Smooth muscle cell of trachea (primary cell): ENCODE data around the gene ZPBP. TPM values are rescaled to one million over a fixed set of nuclear protein-coding genes. Genes with fewer than 3 reads are reported as not detected.

Source experiments
- total RNA-seq: library from RNA; depleted of rRNA; stranded (reverse); fragments of >200 nt; gene quantifications from 2 replicates; pipeline ENCODE4 v1.2.1, GENCODE V29; 2014

The ZPBP gene, protein sequence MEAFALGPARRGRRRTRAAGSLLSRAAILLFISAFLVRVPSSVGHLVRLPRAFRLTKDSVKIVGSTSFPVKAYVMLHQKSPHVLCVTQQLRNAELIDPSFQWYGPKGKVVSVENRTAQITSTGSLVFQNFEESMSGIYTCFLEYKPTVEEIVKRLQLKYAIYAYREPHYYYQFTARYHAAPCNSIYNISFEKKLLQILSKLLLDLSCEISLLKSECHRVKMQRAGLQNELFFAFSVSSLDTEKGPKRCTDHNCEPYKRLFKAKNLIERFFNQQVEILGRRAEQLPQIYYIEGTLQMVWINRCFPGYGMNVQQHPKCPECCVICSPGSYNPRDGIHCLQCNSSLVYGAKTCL
- not detected in 2 replicates for total RNA-seq

DNA sequence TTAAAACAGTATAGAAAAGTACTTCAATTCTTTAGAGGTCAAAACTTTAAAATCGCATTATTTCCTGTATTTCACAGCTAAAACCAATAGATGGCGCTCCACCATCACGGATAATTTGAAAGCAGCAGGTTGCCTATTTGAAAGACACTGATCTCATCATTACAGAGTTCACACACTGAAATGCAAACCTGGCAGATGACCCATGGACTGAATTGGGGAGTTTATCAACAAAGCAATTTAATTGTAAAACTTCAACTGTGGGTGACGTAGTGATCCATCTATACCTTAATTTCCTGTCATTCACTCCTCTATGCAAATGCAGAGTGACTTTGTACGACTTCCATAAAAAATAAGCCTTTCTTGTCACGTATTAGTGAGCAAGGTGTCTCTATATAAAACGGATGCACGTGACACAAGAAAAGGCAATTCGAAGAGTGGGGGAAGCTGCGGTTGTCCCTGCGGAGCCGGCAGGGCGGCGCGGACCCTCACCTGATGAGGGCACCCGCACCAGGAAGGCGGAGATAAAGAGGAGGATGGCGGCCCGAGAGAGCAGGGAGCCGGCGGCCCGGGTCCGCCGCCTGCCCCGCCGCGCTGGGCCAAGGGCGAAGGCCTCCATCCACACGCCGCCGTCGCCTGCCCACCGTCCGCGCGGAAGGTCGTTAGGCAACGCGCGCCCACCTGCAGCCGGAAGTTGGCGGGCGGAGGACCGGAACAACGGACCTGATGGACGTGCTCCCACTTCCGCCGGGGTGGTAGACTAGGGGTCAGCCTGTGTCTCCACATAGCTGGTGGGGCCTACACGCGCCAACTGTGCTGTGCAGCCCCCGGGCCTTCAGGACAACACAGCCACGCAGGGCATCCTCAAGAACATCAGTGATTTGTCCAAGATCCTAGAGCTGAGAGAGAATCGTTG, at the start of gene ZPBP:
Gene ZPBP, minus strand, starts transcription at position 668 of the 913 bp plus-strand sequence. Its CDS starts 52 bp downstream, at position 616.

Other genes starting within 250 kb of the ZPBP start
- not detected in 2 replicates for gene IKZF1, start 211.5 kb upstream of the ZPBP start, total RNA-seq